NCI-H2029 treated with DMSO at 0.1 percent for 48 hours (cell line): Measurements from ENCODE around the gene GRAMD1A.
"Not testable (repeated sequence)": the region's sequence is repeated elsewhere in the genome, so short reads cannot be mapped to it uniquely, and the experiment has no call there.

Experiments used
- DNase-seq: peaks from one replicate; lab custom pipeline; 2025; lab: John Stamatoyannopoulos, UW

The GRAMD1A gene

GRCh38 chr19:35021016-35021415 is 20.9 kb downstream of the GRAMD1A start:
- no peak for DNase-seq

DNA sequence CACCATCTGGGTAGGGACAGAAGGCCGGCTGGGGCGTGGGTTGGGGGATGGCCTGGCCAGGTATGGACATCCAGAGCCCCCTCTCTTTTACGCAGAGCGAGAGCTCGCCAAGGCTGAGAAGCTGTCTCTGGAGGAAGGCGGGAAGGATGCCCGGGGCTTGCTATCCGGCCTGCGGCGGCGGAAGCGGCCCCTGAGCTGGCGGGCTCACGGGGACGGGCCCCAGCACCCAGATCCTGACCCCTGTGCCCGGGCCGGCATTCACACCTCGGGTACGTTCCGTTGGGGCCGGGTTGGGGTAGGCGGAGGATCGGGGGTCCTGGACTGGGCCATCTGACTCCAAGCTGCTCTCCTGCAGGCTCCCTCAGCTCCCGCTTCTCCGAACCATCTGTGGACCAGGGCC is 21.5 kb downstream of the GRAMD1A start:
- DNase-seq, result no peak

GRCh38 chr19:35022460-35022859 is 22.3 kb downstream of the GRAMD1A start:
- DNase-seq, result no peak

- DNase-seq, result no peak
These were observed 23.3 kb downstream of the GRAMD1A start for GRCh38 chr19:35023428-35023827.

DNA sequence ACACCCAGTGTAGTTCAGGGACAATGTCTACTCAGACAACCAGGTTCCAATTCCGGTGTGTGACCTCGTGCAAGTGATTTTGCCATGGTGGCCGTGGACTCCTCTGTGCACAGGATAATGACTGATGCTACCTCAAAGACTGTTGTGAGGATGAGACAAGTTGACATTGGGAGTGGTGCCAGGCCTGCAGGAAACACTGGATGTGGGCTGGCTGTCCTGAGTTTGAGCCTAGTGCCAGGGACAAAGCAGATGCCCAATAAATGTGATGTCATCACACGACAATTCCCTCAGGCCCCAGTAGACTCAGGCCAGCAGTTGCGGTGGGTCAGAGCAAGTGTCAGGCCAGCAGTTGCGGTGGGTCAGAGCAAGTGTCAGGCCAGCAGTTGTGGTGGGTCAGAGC is 24.0 kb downstream of the GRAMD1A start:
- DNase-seq, result no peak

GRCh38 chr19:35025969-35026368 is 25.8 kb downstream of the GRAMD1A start:
- no peak for DNase-seq

DNA sequence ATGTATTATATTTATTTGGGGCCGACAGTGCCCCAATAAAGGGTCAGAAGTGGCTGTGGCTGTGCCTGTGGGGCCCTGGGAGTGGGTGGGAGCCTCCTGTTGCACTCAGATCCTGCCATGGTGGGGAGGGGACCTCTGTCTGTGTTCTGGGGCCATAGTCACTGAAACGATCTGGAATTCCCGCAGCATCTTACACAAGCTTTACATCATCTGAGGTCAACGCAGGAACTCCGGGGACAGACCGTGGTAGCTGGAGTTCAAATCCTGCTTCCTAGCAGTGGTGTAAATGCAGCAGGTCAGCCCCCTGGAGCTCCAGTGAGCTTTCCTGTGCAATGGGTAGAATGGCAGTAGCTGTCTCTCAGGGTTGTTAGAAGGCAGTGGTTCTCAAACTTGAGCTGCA is 26.3 kb downstream of the GRAMD1A start:
- DNase-seq, result no peak

DNA sequence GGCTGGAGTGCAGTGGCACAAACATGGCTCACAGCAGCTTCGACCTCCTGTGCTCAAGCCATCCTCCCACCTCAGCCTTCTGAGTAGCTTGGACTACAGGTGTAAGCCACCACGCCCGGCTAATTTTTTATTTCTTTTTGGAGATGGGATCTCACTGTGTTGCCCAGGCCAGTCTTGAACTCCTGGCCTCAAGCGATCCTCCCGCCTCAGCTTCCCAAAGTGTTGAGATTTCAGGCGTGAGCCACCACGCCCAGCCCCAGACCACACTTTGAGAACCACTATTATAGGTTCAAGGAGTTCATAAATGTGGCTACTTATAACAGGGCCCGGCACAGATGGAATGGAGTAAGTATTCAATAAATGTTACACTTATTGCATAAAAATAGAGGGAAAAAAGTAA is 26.9 kb downstream of the GRAMD1A start:
- no peak for DNase-seq

DNA sequence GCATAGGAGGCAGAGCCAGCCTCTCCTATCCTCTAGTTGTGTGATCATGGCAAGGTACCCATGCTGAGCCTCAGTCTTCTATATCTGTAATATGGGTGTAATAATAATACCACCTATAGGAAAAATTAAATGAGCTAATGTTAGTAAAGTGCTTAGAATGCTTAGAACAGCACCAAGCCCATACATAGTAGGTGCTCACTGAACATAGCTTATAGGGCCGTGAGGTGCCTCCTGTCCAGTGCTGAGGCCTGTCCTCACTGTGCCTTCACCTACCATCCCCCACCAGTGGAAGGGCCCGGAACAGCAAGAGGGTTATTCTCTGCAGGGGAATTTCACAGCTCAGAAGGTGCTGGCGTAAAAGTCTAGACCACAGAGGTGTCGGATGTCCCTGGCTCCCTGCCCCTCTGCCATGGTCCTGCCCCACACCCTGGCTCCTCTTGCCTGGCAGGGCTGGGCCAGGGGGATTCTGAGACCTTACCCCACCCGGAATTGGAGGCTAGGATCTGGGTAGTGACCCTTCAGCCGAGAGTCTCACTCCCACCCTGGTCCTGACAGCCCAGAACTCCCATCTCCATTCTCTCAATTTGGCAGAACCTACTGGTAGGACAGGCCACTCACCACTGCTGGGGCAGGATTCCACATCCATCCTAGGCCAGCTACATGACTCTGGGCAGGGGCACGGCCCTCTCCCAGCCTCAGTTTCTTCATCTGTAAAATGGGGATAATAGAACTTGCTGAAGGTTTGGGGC is 27.9 kb downstream of the GRAMD1A start:
- no peak for DNase-seq

GRCh38 chr19:35028600-35028885 is 28.4 kb downstream of the GRAMD1A start:
- not testable (repeated sequence) for DNase-seq

DNA sequence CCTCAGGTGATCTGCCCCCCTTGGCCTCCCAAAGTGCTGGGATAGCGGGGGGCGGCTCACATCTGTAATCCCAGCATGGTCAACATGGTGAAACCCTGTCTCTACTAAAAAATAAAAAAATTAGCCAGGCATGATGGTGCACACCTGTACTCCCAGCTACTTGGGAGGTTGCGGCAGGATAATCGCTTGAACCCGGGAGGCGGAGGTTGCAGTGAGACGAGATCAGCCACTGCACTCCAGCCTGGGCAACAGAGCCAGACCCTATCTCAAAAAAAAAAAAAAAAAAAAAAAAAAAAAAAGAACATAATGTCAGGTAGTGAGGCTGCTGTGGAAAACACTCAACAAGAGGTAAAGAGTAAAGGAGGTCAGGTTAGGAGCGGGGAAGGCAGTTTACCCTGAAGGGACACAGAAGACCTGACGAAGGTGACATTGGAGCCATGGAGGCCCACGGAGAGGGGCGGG is 29.2 kb downstream of the GRAMD1A start:
- not testable (repeated sequence) for DNase-seq

DNA sequence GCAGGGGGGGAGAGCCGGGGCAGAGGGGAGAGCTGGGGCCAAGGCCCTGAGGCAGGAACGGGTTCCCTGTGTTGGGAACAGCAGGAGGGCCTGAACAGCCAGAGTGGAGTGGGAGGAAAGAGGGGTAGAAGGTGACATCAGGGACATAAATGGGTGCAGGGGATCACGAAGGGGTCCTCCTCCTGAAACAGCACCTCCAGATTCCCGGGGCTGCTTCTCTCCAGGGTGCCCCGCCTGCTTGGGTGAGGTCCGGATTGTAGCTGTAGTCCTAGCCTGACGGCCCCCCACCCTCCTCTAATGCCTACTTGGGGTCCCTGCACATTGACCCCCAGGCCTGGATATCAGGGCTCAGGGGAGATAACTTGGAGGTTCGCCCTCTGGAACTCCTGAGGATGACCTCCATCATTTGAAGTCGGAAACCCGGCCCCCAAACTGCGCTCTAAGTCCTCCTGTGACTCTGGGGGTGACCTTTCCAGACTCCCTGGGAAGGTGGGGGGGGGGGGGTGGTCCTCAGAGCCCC is 29.7 kb downstream of the GRAMD1A start:
- DNase-seq, result no peak

GRCh38 chr19:35030257-35031071 is 30.3 kb downstream of the GRAMD1A start, which contains the start of gene SCN1B:
SCN1B (plus strand) TSS chr19:35030470; CDS start chr19:35030821, 351 bp downstream.
- no peak for DNase-seq

DNA sequence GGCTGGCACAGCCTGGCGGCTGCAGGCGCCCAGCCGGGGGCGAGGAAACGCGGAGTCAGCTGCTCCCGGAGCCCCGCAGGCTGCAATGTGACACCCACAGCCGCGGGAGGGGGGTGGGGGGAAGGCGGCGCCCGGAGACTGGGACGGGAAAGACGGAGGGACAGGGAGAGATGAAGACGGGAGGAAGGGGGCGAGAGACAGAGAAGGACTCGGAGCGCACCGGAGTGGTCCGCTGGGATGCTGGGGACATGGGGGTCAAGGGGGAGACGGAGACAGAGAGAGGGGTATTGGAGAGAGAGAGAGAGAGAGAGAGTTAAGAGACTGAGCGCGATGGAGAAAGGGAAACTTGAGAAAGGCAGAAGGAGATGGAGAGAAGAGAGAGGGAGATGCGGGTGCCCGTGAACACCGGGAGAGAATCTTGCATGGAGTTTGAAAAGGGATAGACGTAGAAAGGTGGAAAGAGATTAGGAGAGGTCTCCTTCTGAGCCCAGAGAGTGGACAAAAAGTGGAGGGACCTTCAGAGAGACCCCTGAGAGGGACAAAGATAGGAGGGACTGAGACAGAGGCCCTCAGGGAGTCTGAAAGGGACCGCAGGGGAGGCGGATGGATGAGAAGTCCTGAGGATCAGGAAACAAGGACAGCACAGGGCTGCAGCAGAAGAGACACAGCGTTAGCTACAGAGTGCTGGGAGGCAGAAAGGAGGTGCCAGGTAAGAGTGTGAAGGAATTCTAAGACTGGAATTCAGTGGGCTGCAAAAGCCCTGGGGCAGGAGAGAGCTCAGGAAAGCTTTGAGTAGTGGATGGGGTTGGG is 31.2 kb downstream of the GRAMD1A start:
- DNase-seq, result no peak

DNA sequence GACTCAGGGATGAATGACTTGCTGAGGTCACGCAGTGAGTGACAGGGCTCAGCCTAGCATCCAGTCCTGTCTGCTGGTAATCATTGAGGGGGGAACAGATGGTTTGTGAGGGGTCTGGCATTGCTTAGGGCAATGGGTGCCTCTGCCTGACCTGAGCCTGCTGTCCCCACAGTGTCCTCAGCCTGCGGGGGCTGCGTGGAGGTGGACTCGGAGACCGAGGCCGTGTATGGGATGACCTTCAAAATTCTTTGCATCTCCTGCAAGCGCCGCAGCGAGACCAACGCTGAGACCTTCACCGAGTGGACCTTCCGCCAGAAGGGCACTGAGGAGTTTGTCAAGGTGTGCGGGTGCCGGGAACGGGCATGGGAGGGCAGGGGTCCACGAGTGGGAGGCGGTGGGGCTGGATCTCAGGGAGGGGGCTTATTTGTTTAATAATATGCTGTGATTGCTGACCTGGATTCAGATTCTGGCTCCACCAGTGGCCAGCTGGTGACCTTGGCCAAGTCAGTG is 32.3 kb downstream of the GRAMD1A start:
- DNase-seq, result no peak

- DNase-seq, result no peak
These were observed 33.2 kb downstream of the GRAMD1A start for GRCh38 chr19:35033067-35034004.

GRCh38 chr19:35034005-35034502 is 33.9 kb downstream of the GRAMD1A start:
- DNase-seq, result no peak

DNA sequence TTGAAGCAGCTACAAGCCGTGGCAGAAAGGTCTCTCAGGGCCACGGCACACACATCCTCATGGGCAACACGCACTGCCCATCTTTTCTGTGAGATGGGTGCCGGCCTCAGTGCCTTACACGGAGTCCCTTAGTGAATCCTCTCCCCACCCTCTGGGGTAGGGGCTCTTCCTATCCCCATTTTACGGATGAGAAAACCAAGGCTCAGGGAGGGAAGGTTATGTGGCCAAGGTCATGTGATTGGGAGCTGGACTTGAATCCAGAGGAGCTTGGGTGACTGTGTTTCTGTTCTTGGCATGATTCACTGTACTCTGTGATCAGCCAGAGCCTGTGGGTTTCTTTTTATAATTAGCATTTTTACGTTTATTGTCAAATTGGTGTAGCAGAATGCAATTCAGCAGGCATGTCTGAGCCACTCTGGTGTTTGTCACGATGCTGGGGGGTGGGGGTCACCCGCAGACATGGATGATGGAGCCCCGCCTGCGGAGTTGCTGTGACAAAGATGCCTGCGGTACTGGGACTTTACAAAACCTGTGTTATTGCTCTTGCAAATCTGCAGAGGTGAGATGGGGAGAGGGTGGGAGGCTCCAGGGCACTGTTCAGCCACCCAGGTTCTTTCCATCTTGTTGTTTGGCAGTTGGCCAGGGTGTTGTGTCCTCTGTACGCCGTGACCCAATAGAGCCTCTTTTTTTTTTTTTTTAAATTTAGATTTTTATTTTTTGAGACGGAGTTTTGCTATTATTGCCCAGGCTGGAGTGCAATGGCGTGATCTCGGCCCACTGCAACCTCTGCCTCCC is 34.7 kb downstream of the GRAMD1A start:
- DNase-seq, result no peak

GRCh38 chr19:35037716-35038622 is 37.8 kb downstream of the GRAMD1A start:
- peak; percentile 68 for DNase-seq
